AG09309 (cell line): Measurements from ENCODE around the gene CLBA1.

Experiments
- DNase-seq: peaks from one replicate; pipeline ENCODE4 v3.0.0-alpha.2; 2010; ENCODE audit warnings: low read depth
- H3K4me3 ChIP-seq: 2 replicates; pipeline ENCODE4 v1.5.1; 2011; ENCODE audit warnings: mild to moderate bottlenecking, low read depth, low read length, moderate library complexity; ENCODE audit not compliant: control insufficient read depth
- TF ChIP-seq, protein P1 (sequence below): IDR thresholded peaks from 2 replicates; pipeline ENCODE4 v1.5.1; 2011; ENCODE audit warnings: mild to moderate bottlenecking, low read depth, low read length, inconsistent platforms; ENCODE audit not compliant: insufficient read depth, control insufficient read depth; ENCODE audit errors: missing control alignments

Gene CLBA1

DNA sequence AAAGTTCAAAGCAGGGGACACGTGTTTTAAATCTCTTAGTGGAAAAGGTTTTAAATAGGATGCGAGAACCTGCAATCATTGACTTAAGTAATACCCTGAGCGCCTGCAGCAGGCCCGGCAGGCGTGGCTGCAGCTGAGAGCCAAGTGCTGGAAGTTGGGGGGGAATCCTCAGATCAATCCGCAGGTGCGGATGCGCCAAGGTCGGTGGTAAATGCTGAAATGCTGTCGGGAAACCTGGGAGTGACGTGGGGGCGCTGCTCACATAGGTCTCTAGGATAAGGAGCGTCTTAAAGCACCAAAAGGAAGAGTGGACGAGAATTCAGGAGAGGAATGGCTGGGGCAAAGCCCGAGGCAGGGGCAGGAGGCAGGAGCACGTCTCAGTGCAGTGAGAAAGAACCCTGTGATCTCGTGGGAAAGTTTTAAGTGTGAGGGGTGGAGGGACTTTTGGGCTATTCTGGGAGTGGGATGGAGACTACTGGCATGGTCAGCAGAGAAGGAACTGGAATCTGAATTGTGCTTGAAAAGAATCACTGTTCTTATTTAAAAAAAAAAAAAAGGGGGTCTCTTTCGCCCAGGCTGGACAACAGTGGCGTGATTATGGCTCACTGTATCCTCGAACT, 36.2 kb downstream of the CLBA1 start:
- DNase-seq, result no peak
- TF ChIP-seq, protein P1, sequence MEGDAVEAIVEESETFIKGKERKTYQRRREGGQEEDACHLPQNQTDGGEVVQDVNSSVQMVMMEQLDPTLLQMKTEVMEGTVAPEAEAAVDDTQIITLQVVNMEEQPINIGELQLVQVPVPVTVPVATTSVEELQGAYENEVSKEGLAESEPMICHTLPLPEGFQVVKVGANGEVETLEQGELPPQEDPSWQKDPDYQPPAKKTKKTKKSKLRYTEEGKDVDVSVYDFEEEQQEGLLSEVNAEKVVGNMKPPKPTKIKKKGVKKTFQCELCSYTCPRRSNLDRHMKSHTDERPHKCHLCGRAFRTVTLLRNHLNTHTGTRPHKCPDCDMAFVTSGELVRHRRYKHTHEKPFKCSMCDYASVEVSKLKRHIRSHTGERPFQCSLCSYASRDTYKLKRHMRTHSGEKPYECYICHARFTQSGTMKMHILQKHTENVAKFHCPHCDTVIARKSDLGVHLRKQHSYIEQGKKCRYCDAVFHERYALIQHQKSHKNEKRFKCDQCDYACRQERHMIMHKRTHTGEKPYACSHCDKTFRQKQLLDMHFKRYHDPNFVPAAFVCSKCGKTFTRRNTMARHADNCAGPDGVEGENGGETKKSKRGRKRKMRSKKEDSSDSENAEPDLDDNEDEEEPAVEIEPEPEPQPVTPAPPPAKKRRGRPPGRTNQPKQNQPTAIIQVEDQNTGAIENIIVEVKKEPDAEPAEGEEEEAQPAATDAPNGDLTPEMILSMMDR, result no peak
- H3K4me3 ChIP-seq, result peak overlapping the region; percentile 75

DNA sequence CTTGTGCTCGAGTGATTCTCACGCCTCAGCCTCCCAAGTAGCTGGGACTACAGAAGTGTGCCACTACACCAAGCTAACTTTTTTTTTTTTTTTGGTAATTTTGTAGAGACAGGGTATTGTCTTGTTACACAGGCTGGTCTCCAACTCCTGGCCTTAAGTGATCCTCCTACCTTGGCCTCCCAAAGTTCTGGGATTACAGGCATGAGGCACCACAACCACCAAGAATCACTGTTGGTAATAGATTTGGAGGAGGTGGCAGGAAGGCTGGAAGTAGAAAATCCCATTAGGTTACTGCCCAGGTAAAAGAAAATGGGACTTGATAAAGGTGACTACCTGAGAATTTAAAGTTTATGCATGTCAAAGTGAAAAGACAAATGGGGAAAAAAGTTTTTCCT, 36.7 kb downstream of the CLBA1 start:
- H3K4me3 ChIP-seq, result peak overlapping the region; percentile 75
- DNase-seq, result no peak
- TF ChIP-seq, protein P1, result no peak

DNA sequence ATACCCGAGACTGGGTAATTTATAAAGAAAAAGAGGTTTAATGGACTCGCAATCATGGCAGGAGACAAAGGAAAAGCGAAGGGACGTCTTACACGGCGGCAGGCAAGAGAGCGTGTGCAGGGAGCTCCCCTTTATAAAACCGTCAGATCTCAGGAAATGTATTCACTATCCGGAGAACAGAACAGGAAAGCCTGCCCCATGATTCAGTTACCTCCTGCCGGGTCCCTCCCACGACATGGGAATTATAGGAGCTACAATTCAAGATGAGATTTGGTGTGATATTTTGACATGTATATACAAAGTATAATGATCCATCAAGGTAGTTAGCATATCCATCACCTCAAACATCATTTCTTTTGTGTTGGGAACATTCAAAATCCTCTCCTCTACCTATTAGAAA, 37.6 kb downstream of the CLBA1 start:
- no peak for DNase-seq
- no peak overlapping the region for H3K4me3 ChIP-seq
- TF ChIP-seq, protein P1, result no peak

DNA sequence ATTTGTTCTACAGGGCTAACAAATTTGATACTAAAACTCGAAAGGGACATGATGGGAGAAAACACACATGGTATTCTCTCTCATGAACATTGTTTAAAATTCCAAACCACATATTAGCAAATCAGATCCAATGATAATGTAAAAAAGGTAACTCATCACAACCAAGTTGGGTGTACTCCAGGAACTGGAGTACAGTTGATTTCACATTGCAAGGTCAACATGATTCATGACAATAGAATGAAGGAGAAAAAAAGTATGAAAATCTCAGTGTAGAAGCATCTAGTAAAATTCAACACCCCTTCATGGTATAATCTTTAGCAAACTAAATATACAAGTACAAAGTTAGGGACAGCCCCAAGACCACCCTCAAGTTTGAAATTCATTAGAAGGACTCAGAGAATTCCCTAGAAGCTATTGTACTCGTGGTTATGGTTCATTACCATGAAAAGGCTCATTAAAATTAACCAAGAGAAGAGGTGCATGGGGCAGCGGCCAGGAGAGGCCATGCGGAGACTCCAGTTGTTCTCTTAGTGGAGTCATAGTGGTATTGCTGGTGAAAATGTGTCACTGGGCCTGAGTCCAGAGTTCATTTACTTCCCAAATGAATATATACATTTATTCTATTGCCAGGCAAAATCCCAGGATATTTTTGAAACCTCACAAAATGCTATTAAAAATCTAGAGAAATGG, 38.3 kb downstream of the CLBA1 start:
- no peak for DNase-seq
- H3K4me3 ChIP-seq, result no peak overlapping the region
- TF ChIP-seq, protein P1, result no peak

DNA sequence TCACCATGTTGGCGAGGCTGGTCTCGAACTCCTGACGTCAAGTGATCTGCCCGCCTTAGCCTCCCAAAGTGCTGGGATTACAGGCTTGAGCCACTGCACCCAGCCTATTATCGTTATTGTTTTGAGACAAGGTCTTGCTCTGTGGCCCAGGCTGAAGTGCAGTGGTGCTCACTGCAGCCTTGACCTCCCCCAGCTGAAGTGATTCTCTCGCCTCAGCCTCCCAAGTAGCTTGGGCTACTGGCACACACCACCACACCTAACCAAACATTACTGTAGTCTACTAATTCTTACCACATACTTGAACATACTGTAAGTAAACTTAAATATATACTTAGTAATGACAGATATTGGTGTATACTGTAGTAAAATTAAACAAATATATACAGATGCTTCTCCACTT, 39.8 kb downstream of the CLBA1 start:
- no peak for DNase-seq
- H3K4me3 ChIP-seq, result no peak overlapping the region
- TF ChIP-seq, protein P1, result no peak

DNA sequence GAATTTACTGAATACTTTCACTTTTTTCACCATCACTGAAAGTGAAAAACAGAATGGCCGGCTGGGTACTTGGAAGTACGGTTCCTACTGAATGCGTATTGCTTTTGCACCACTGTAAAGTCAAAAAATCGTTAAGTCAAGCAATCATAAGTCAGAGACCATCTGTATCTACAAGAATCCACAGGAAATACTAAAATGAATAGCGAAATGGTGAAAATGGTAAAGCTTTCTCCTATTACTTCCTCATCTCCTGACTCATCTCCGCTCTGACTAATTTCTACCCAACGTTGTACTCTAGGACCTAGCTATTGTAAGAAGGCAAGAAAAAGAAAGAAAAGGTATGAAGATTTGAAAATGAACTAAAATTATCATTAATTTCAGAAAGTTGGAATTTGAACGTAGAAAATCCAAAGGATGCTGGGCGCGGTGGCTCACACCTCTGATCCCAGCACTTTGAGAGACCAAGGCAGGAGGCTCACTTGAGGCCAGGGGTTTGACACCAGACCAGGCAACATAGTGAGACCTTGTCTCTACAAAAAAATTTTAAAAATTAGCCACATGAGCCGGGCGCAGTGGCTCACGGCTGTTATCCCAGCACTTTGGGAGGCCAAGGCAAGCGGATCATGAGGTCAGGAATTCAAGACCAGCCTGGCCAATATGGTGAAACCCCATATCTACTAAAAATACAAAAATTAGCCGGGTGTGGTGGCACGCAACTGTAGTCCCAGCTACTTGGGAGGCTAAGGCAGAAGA, 40.6 kb downstream of the CLBA1 start:
- no peak overlapping the region for H3K4me3 ChIP-seq
- TF ChIP-seq, protein P1, result no peak
- no peak for DNase-seq
